Measurements from ENCODE around the gene PTPRE.

The PTPRE gene

GRCh38 chr10:128007056-128007455 lies 100.2 kb downstream of the PTPRE start:
- no peak for DNase-seq

DNA sequence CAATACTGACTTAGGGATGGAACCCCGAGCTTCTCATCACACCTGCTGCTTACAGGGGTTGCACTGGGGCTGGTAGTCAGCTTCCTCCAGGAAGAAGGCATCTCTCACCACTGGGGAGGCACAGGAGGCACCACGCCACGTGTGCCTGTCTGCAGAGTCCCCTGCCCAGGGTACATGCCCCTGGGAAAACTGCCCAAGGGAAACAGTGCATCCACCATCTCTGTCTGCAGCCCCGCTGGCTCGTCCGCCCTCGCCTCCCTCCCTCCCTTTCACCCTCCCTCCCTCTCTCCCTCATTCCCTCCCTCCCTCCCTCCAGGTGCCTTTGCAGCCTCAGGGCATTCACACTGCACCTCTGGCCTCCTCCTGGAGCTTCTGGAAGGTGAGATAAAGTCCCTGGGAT lies 101.1 kb downstream of the PTPRE start:
- DNase-seq = no peak

DNA sequence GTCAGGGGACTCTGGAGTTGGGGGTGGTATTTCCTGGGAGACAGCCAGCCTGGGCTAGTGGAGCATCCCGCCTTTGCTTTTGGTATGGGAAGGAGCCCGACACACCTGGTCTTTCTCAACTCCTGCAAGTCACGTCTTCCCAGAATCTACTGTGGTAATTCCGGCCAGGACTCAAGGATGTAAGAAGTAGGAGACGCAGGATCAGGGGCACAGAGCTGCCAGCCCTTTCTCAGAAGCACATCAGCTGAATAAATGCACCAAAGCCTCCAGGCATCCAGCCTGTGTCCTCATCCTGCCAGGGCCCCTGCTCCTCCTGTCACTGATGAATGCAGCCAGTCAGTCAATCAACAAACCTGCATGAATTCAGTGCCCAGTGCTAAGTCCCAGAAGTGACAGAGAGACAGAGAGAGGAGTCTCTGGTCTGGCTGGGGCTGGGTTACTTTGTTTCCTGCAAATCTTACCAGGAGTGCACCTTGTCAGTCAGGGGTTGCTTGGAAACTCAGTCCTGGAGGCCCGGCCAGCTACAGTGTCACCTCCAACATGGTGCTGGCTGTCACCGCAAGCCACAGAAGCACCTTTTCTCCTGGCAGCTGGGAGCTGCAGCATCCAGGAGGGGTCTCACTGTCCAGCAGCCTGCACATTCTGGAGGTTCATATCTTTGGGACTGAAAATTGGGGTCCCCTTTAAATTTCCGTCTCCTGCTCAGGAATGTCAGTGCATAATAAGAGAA lies 101.8 kb downstream of the PTPRE start:
- DNase-seq = no peak

DNA sequence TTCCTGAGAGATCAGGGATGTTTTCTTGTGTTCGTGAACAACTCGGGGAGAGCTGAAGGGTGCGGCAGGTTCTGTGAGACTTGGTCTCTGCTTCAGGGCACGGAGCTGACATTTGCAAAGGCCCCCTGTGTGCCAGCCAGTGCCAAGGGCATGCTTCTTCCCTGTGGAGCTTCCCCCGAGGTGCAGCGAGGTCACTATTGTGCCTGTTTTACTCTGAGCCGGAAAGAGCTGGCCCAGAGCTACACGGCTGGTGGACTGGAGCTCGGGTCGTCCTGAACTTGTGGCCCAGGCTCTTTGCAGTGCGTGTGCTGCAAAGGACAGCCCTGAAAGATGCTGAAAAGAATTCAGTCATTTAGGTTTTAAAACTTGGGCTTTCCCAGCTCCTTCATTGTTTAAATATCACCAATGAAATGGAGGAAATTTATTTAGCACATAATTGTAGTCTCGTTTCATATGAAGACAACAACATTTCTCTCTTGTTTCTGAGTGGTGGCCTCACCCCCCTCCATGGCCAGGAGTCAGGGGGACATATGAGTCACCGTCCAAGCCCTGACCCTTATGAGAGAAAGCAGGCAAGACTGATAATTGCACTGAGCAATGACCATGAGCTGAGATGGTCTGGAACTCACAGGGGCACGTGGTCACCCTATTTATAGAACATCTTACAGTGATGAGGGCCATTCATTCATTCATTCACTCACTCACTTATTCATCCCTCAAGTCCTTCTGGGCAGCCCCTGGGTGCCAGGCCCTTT lies 102.6 kb downstream of the PTPRE start:
- DNase-seq = no peak

DNA sequence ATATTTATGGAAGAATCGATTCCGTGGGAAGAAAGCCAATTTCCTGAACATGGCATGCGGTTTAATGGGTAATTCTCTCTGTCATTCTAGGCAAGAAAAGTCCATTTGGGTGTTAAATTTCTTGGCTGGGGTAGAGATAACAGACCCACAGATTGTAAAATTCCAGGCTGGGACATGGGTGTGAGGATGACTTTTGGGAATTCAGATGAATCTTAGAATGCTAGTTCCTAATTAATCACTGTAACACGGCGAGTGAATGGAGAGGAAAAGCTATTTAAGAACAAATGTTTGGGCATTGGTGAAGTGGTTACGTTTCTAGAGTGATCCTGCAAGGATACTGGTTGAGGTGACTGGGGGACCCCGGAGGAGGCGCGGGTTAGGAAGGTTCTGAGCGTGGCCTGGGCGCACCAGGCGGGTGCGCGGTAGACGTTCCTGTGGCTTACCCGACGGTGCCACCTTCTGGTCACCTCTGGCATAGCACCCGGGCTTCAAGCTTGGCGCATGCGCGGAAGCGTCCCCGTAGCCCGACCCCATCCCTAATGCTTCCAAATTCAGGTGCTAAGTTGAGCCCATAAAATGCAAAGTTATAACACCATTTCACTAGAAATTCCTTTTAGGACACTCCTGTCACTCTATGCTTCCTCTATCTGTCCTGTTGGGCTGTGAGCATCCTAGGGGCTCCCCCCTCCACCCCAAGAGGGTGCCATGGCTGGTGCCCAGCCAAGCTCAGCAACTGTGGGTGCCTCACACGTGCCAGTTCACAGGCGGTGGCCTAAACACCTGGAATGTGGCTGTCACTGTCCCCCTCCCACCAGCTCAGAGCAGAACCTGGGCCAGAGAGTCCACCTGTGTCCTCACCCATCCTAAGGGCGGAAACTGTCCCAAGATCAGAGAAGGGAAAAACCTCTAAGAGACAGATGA lies 104.4 kb downstream of the PTPRE start:
- DNase-seq = peak in 1 of 2 experiments; percentile 39

DNA sequence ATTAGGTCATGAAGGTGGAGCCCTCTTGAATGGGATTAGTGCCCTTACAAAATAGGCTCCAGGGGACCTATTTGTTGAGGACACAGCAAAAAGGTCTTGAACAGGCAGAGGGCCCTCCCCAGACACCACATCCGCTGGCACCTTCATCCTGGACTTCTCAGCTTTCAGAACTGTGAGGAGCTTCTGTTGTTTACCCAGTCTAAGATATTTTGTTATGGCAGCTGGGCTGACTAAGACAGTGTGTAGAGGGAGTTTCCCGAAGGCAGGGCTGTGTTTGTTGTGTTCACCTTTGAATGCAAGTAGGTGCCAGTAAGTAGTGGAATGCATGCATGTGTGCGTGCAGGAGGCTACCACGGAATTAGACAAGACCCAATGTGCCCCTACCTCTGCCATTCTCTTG lies 106.7 kb downstream of the PTPRE start:
- DNase-seq = no peak

GRCh38 chr10:128014236-128014635 lies 107.3 kb downstream of the PTPRE start:
- no peak for DNase-seq

DNA sequence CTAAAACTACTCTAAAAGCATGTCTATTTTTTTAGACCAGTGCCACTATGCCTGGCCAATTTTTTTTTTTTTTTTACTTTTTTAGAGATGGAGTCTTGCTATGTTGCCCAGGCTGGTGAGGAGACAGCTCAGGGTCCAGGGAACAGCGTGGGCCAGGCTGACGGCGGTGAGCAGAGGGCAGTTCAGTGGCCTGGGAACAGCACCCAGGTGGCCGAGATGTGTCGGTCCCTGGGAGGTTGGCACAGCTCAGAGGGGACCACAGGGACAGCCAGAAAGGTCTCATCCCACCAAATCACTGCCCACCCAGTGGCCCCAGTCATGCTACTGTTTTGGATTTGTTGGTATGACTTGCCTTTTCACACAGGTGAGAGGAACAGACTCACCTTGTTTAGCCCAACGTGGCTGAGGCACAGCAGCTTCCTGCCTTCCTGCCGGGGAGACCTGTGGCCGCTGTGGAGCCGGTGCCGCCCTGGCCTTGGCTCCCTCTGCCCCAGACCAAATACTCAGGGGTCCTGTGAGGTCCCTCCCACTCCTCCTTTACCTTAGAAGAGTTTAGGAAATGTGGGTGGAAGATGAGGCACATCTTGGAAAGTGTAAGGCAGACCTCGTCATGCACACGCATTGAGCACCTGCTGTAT lies 109.6 kb downstream of the PTPRE start:
- DNase-seq = no peak

- DNase-seq = no peak
Observed at GRCh38 chr10:128017822-128018221, 110.9 kb downstream of the PTPRE start.

- no peak for DNase-seq
Observed at GRCh38 chr10:128018236-128018635, 111.3 kb downstream of the PTPRE start.

- no peak for DNase-seq
Observed at GRCh38 chr10:128018691-128019090, 111.8 kb downstream of the PTPRE start.

DNA sequence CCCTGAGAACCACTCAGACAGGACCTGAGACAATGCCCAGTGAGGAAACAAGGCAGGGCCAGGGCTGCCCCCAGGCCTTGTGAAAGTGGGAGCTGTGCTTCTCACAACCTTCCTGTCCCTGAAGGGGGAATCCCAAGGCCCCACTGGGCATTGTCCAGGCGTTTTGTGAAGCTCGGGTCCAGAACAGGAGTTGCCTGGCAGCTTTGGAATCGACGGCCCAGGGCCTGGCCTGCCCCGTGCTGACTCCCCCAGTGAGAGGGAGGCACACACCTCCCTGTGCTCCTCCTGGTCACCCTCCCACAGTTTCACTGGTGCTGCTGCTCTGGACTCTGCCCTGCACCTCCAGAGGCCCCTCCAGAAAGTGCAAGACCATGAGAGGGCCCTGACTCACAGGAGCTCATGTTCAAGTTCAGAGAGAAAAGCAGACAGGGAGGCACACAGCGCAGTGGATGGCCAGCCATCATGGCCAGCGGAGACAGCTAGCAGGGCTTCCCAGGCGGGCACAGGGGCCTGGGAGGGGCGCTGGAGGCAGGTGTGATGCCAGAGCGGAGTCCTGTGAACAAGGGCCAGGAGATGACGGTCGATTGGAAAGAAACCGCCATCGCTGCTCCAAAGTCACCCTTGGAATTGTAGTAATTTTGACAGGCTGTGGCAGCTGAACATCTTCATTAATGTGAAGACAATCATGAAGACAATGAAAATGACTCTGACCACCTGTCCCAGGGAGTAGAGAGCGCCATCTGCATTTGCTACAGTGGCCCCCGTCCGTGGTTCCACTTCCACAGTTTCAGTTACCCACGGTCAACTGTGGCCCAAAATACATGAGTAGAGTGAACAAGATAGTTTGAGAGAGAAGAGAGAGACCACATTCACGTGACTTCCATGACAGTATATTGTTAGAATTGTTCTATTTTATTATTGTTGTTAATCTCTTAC lies 115.6 kb downstream of the PTPRE start:
- DNase-seq = no peak

- no peak for DNase-seq
Observed at GRCh38 chr10:128024426-128024825, 117.5 kb downstream of the PTPRE start.

DNA sequence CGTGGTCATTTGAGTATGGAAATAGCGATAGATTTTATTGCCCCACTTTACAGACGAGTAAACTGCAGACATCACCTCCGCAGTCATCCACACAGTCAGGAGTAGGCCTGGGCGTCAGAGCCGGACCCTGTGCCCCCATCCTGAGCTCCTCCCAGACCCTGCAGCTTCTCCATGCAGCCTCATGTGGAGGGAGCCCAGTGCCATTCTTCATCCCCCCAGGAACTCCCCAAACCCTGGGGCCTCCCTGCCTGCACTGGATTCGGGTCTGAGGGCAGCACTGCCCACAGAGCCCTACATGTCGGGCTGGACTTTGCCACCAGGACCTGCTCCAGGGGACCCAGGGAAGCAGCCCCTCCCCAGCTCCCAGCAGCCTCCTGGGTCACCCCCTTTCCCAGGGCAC lies 118.5 kb downstream of the PTPRE start:
- DNase-seq = no peak

DNA sequence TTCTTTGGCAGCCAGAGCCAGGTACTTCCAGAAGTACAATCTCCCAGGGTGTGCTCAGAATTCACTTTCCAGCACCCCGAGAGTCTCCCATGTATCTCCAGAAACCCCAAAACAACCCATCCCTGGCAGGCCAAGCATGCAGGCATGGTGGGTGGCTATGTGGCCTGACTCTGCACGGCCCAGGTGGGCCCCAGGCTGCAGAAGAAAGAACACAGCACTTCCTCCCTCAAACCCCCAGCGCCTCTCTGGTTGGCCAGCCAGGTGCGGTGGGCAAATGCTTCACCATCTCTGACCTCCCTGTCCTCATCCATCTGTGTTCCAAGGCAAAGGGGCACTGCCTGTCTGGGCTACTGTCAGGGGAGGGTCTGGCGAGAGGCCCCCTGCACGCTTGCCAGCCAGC lies 119.0 kb downstream of the PTPRE start:
- no peak for DNase-seq

- DNase-seq = no peak
Observed at GRCh38 chr10:128026615-128027300, 119.9 kb downstream of the PTPRE start.

DNA sequence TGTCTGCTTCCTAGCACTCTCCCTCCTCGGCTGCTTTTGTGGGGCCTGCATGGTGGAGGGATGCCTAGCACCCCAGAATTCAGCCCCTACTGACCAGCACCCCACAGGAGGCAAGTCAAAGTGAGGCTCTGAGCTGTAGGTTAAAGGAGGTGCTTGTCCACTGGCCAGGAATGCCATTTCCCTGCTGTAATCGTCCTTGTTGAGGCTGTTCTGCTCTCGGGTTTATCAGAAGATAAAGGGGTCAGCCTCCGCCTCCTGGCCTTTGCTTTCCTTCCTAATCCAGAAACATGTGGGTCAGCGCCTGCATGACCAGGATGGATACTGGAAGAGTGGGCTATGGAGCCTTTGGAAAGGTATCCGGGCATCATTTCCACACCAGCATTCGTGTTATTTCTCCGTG lies 120.4 kb downstream of the PTPRE start:
- no peak for DNase-seq

GRCh38 chr10:128027822-128028507 lies 121.1 kb downstream of the PTPRE start:
- no peak for DNase-seq

- DNase-seq = no peak
Observed at GRCh38 chr10:128028508-128029289, 121.8 kb downstream of the PTPRE start.

GRCh38 chr10:128029290-128029651 lies 122.4 kb downstream of the PTPRE start:
- DNase-seq = no peak

Measured in SW 1271 (cell line).